DOHH2 (cell line): ENCODE results near the gene LETM1.

Experiments
- H3F3A ChIP-seq: fragments of 200-600 bp; sonication (generic), shearing (Covaris generic); 2 replicates; pipeline ENCODE4 v1.6.0; 2016; ENCODE audit warnings: antibody characterized with exemption, mild to moderate bottlenecking; ENCODE audit not compliant: control insufficient read depth, insufficient read depth
- H3K27ac ChIP-seq: fragments of 200-600 bp; sonication (generic); 2 replicates; pipeline ENCODE4 v1.5.1; 2014; ENCODE audit warnings: low read depth, mild to moderate bottlenecking, low read length, moderate library complexity
- H3K27me3 ChIP-seq: fragments of 200-600 bp; sonication (generic); 2 replicates; pipeline ENCODE4 v1.6.1; 2014; ENCODE audit warnings: mild to moderate bottlenecking, low read length, mixed read lengths; ENCODE audit not compliant: control insufficient read depth
- H3K36me3 ChIP-seq: fragments of 200-600 bp; sonication (generic); 2 replicates; pipeline ENCODE4 v1.6.1; 2014; ENCODE audit warnings: mild to moderate bottlenecking, low read length, moderate library complexity, mixed read lengths; ENCODE audit not compliant: control insufficient read depth
- H3K4me1 ChIP-seq: fragments of 200-600 bp; sonication (generic); 2 replicates; pipeline ENCODE4 v1.6.1; 2014; ENCODE audit warnings: mild to moderate bottlenecking, low read length, mixed read lengths; ENCODE audit not compliant: control insufficient read depth
- H3K4me2 ChIP-seq: fragments of 200-600 bp; sonication (generic); 2 replicates; pipeline ENCODE4 v1.6.0; 2014; ENCODE audit warnings: mild to moderate bottlenecking, low read length, moderate library complexity
- H3K4me3 ChIP-seq: fragments of 200-600 bp; sonication (generic); 2 replicates; pipeline ENCODE4 v1.5.1; 2014; ENCODE audit warnings: mild to moderate bottlenecking, low read length, mixed read lengths
- H3K79me2 ChIP-seq: fragments of 200-600 bp; sonication (generic); 2 replicates; pipeline ENCODE4 v1.6.1; 2014; ENCODE audit warnings: mild to moderate bottlenecking, low read length, mixed read lengths; ENCODE audit not compliant: control insufficient read depth
- H3K9me2 ChIP-seq: fragments of 200-600 bp; sonication (generic); replicated peaks from 2 replicates; pipeline ENCODE4 v1.6.1; 2014; ENCODE audit warnings: mild to moderate bottlenecking, low read length, mixed read lengths; ENCODE audit not compliant: control insufficient read depth
- H3K9me3 ChIP-seq: fragments of 200-600 bp; sonication (generic); 2 replicates; pipeline ENCODE4 v1.6.1; 2014; ENCODE audit warnings: antibody characterized with exemption, low read length, mixed read lengths; ENCODE audit not compliant: control insufficient read depth, insufficient read depth
- H4K20me1 ChIP-seq: fragments of 200-600 bp; sonication (generic); 2 replicates; pipeline ENCODE4 v1.6.0; 2014; ENCODE audit warnings: low read depth, mild to moderate bottlenecking, antibody characterized with exemption, low read length, moderate library complexity; ENCODE audit not compliant: control insufficient read depth, insufficient read depth
- CTCF ChIP-seq: fragments of 200-600 bp; sonication (generic); IDR thresholded peaks from one replicate; pipeline ENCODE4 v1.5.1; 2014; ENCODE audit warnings: antibody characterized with exemption, mild to moderate bottlenecking, low read depth, low read length; ENCODE audit not compliant: poor library complexity, severe bottlenecking
- EZH2phosphoT487 ChIP-seq: fragments of 200-600 bp; sonication (generic); IDR thresholded peaks from 2 replicates; pipeline ENCODE4 v1.6.1; 2017; ENCODE audit warnings: borderline replicate concordance, mild to moderate bottlenecking, antibody characterized with exemption, low read length, moderate library complexity, mixed read lengths

The LETM1 gene

DNA sequence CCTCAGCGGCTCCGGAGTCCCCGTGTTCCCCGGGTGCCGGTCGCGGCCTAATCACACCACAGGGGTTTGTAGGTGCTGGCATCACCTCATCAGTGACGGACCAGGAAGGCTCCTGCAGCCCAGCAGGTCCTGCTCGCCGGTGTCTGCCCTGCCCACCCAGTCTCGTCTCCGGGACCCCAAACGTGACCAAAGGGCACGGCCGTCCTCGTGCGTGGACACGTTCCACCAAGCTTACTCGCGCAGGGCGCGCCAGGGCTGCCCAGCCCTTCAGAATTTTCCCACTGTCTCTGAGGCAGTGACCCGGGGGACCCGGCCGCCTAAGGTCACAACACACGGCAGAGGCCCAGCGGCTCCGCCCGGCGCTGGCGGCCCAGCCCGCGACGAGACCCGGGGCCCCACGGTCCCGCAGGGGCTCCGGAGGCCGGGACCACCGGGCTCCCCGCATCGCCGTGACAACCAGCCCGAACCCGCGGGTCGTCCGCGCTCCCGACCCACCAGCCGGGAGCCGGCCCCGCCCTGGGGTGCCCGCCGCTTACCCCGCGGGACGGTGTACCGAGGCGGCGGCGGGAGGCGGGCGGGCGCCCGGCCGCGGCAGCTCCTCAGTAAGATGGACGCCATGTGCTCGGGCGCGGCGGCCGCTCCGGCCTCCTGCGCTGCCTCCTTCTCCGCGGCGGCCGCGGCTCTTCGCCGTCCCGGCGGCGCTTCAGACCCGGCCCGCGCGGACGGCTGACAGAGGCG, 454 bp downstream of the LETM1 start:
- Histone ChIP-seq H3K4me3 (peak overlapping the region; percentile 98), H3K27ac (no peak overlapping the region; the same call in 1 of the 2 replicates), H3K36me3 (peaks cover 36% of the 10 kb centered on the region), H3F3A (0 out of 2 replicates have a peak, but pooled peaks cover 4% of the 10 kb centered on the region), H3K4me1 (peaks cover 40% of the 10 kb centered on the region), H3K9me3 (no peaks in the 10 kb centered on the region), H4K20me1 (peaks cover 18% of the 10 kb centered on the region), H3K9me2 (no peaks in the 10 kb centered on the region), H3K79me2 (peaks cover 73% of the 10 kb centered on the region), H3K4me2 (peak overlapping the region; percentile 99), H3K27me3 (no peaks in the 10 kb centered on the region)
- TF ChIP-seq CTCF (no peak), EZH2phosphoT487 (no peak)

GRCh38 chr4:1854752-1855151, 1.2 kb downstream of the LETM1 start:
- Histone ChIP-seq H3K27me3 (no peaks in the 10 kb centered on the region), H3K27ac (no peak overlapping the region), H3K4me2 (peak overlapping the region; percentile 99), H3K4me3 (peak overlapping the region; percentile 98), H3F3A (0 out of 2 replicates have a peak, but pooled peaks cover 4% of the 10 kb centered on the region), H3K9me3 (no peaks in the 10 kb centered on the region), H3K36me3 (peaks cover 36% of the 10 kb centered on the region), H3K4me1 (peaks cover 34% of the 10 kb centered on the region), H4K20me1 (peaks cover 18% of the 10 kb centered on the region), H3K9me2 (no peaks in the 10 kb centered on the region), H3K79me2 (peaks cover 80% of the 10 kb centered on the region)
- TF ChIP-seq CTCF (no peak), EZH2phosphoT487 (no peak)

- no peaks in the 10 kb centered on the region for H3K27me3 ChIP-seq
- H3K27ac ChIP-seq, result no peak overlapping the region
- no peaks in the 10 kb centered on the region for H3K9me3 ChIP-seq
- H3K4me3 ChIP-seq, result no peak overlapping the region
- no peak for TF ChIP-seq EZH2phosphoT487
- no peak for TF ChIP-seq CTCF
- H3K4me1 ChIP-seq, result peaks cover 22% of the 10 kb centered on the region
- peaks cover 91% of the 10 kb centered on the region for H3K79me2 ChIP-seq
- peaks cover 41% of the 10 kb centered on the region for H3K36me3 ChIP-seq
- H4K20me1 ChIP-seq, result peaks cover 18% of the 10 kb centered on the region
- no peaks in the 10 kb centered on the region for H3F3A ChIP-seq
- H3K4me2 ChIP-seq, result no peak overlapping the region
- no peaks in the 10 kb centered on the region for H3K9me2 ChIP-seq
These were observed 2.9 kb downstream of the LETM1 start for GRCh38 chr4:1852904-1853623.
